SK-N-MC (cell line): ENCODE measurements around the gene DPYSL4.

Source experiments
- DNase-seq: peaks from one replicate; pipeline ENCODE4 v3.0.0-alpha.2; 2011; ENCODE audit warnings: low read depth, low spot score
- H3K27ac ChIP-seq: fragments of 200-600 bp; sonication (generic); 2 replicates; pipeline ENCODE4 v1.5.1; 2016; ENCODE audit warnings: mixed run types
- H3K36me3 ChIP-seq: fragments of 200-600 bp; sonication (generic); 2 replicates; pipeline ENCODE4 v1.6.1; 2017; ENCODE audit warnings: antibody characterized with exemption, low read length, mixed read lengths; ENCODE audit not compliant: insufficient read depth
- H3K4me3 ChIP-seq: fragments of 200-600 bp; sonication (generic); 2 replicates; pipeline ENCODE4 v1.5.1; 2016
- H3K9ac ChIP-seq: fragments of 200-600 bp; sonication (generic); 2 replicates; pipeline ENCODE4 v1.8.0; 2017; ENCODE audit warnings: mixed run types, mixed read lengths; ENCODE audit not compliant: insufficient read length
- H3K9me3 ChIP-seq: fragments of 200-600 bp; sonication (generic); 2 replicates; pipeline ENCODE4 v1.6.1; 2017; ENCODE audit warnings: low read depth, mild to moderate bottlenecking, antibody characterized with exemption, low read length, moderate library complexity, mixed read lengths
- EZH2 ChIP-seq: fragments of 200-600 bp; sonication (generic); IDR thresholded peaks from one replicate; pipeline ENCODE4 v1.6.1; 2017; ENCODE audit warnings: antibody characterized with exemption
- FOXP2 ChIP-seq: optimal IDR thresholded peaks from 2 replicates; pipeline ENCODE3; 2011; ENCODE audit warnings: mild to moderate bottlenecking, moderate library complexity; ENCODE audit not compliant: insufficient read depth; ENCODE audit errors: extremely low read length, control extremely low read depth
- POLR2AphosphoS5 ChIP-seq: IDR thresholded peaks from 2 replicates; pipeline ENCODE4 v1.6.1; 2012; ENCODE audit warnings: mild to moderate bottlenecking, low read depth, low read length, borderline replicate concordance

DPYSL4 gene

DNA sequence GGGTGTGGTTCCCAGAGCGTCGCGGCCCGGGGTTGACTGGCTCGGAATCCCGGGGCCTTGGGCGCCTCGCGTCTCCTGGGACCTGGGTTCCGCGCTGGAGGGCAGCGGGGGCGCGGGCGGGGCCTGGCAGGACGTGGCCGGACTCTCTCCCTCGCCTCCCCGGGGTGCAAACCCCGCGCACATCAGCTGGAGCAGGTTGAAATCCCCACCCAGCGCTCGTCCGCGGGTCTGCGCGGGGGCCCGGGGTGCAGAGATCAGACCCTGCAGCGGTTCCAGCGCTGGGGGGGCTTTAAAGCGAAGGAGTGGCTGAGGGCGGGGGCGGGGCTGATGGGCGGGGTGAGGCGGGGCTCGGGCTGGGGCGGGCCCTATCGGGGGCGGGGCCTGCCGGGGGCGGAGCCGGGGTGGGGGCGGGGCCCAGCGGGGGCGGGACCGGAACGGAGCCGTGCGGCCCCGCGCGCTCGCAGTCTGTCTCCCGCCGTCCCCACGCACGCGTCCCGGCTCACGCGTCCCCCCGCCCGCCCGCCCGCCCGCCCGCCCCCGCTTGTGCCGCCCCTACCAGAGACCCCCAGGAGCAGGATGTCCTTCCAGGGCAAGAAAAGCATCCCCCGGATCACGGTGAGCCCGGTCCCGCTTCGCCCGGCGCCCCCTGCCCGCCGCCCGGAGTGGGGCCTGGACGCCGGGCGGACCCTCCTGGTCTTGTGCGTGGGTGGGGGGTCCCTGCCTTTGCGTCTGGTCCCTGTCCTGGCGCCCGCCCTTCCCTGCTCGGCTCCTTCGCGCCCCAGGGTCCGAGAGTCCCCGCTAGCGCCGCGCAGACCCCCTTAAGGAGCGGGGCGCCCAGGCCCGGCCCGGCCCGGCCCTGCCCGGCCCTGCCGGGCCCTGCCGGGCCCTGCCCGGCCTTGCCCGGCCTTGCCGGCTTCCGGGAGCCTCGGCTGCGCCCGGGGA, at the start of gene DPYSL4:
Gene DPYSL4, plus strand, starts transcription at position 461 of the 942 bp plus-strand sequence. Its CDS starts 116 bp downstream, at position 577.
- no peaks in the 10 kb centered on the region for H3K9me3 ChIP-seq
- no peak for DNase-seq
- TF ChIP-seq EZH2 (no peak), FOXP2 (no peak), POLR2AphosphoS5 (no peak)
- peak within 1 kb of the TSS; percentile 54 for H3K4me3 ChIP-seq
- no peak within 1 kb of the TSS for H3K27ac ChIP-seq
- no peaks in the 10 kb centered on the region for H3K36me3 ChIP-seq
- no peak within 1 kb of the TSS for H3K9ac ChIP-seq

DNA sequence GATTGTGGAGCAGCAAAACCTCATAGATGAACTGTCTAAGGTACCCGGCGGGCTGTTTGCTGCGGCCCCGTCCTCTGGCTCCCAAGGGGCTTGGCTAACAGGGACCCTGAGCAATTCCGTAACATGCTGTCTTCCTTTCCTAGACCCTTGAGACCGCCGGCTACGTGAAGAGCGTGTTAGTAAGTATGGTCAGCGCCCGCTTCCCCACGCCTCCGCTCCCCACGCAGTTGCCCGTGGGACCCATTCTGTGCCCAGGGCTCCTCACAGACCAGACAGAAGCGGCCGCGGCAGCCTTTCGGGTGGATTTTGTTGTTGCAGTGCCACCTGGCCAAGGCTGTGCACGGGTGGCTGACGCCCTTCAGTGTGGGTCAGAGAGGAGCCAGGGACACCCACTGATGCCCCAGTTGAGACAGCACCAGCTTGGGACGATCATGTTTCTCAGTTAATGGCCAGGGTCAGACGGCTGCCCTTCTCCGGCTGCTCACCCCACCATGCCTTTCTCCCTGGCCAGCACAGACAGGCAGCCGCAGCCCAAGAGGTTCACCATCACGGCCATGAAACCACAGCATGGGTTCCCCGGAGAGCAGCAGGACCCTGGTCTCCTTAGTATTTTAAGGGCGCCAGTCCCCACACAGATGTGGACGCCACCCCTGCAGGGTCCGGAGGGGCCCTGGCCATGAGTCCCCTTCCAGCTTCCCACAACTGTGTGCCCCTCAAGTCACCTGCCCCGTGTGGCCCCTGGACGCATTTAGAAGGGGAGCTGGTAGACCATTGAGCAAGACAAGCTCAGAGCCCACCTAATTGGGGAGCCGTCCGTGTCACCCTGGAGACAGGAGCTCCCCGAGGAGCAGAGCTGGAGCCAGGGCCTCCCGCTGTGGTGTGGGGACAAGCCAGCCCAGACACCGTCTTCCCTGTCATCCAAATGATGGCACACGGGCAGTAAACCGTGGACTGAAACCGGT, 49.4 kb upstream of the DPYSL4 start:
- no peaks in the 10 kb centered on the region for H3K9me3 ChIP-seq
- DNase-seq, result no peak
- no peak overlapping the region for H3K4me3 ChIP-seq
- TF ChIP-seq FOXP2 (no peak), POLR2AphosphoS5 (no peak), EZH2 (no peak)
- H3K9ac ChIP-seq, result no peak overlapping the region
- H3K27ac ChIP-seq, result no peak overlapping the region
- no peaks in the 10 kb centered on the region for H3K36me3 ChIP-seq

DNA sequence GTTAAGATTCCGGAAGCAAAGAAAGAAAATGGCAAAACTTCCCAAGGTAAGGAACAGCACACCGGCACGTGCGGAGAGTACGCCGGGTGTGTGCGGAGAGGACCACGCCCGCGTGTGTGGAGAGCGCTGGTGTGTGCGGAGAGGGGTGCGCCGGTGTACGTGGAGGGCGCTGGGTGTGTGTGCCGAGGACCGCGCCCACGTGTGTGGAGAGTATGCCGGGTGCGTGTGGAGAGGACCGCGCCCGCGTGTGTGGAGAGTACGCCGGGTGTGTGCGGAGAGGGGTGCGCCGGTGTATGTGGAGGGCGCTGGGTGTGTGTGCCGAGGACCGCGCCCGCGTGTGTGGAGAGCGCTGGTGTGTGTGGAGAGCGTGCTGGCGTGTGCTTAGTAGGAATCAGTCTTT, 48.6 kb upstream of the DPYSL4 start:
- no peak for DNase-seq
- Histone ChIP-seq H3K27ac (no peak overlapping the region), H3K9me3 (no peaks in the 10 kb centered on the region), H3K4me3 (no peak overlapping the region), H3K9ac (no peak overlapping the region), H3K36me3 (no peaks in the 10 kb centered on the region)
- no peak for TF ChIP-seq POLR2AphosphoS5
- no peak for TF ChIP-seq FOXP2
- no peak for TF ChIP-seq EZH2

DNA sequence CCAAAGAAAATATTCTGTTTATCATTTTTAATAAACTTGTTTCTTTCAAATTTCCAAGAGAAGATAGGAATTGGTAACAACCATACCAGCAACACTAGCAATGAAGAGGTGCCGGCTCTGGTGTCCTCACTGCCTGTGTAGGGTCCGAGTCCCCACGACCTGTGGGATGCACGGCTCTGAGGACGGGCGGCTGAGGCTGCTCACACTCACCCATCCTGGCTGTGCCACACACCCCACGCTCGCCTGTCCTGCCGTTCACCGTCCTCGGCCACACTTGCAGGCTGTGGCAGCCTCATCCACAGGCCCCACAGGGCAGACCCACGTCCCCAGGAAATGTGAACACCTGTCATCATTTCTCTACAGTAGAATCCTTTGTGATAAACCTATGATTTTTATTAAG, 48.2 kb upstream of the DPYSL4 start:
- H3K27ac ChIP-seq, result no peak overlapping the region
- H3K4me3 ChIP-seq, result no peak overlapping the region
- DNase-seq, result no peak
- no peaks in the 10 kb centered on the region for H3K36me3 ChIP-seq
- no peak overlapping the region for H3K9ac ChIP-seq
- TF ChIP-seq POLR2AphosphoS5, result no peak
- H3K9me3 ChIP-seq, result no peaks in the 10 kb centered on the region

DNA sequence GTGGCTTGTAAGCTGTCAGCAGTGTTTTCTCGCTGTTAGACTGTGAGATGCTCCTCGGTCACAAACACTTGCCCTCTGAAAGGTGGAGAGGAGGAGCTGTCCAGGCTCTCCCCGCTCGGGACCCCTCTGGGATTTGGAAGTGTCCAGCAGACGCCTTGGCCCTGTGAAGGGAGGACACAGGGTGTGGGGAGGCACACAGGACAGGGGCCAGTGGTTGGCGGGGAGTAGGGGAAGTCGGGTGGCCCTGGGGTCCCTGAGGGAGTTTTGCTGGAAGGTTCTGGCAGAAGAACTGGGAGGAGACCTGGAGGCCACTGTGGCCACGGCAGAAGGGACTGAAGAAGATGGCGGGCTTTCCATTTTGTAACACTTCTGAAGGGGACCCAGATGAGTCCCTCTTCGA, 47.2 kb upstream of the DPYSL4 start:
- no peak for TF ChIP-seq FOXP2
- TF ChIP-seq POLR2AphosphoS5, result no peak
- TF ChIP-seq EZH2, result no peak
- no peak overlapping the region for H3K4me3 ChIP-seq
- no peak overlapping the region for H3K9ac ChIP-seq
- H3K27ac ChIP-seq, result no peak overlapping the region
- H3K36me3 ChIP-seq, result no peaks in the 10 kb centered on the region
- no peaks in the 10 kb centered on the region for H3K9me3 ChIP-seq
- DNase-seq, result no peak

DNA sequence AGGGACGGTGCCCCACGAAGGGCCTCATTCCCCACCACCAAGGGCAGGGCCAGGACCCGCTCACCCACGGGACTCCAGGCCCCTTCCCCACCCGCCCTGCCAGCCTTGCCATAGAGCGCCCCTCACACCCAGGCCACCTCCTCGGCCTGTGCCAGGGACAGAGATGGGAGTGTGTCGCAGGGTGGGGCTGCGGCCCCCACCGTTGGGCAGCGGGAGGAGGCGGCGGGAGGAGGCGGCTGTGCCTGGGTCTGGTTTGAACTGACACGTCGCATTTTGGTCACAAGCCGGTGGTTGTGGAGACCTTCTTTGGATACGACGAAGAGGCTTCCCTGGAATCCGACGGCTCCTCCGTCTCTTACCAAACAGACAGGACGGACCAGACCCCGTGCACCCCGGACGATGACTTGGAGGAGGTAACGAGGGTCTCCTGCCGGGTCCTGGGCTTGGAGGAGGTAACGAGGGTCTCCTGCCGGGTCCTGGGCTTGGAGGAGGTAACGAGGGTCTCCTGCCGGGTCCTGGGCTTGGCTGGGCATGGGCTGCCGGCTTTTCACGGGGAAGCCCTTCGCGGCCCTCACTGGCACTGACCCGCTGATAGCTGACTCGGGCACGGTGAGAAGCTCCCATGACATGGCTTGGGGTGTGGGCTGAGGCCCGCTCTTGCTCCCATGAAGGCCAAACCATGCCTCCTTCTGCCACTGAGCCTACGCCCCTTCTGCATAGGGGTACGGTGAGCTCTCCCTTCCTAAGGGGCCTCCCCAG, 46.4 kb upstream of the DPYSL4 start:
- Histone ChIP-seq H3K4me3 (no peak overlapping the region), H3K9me3 (no peaks in the 10 kb centered on the region), H3K36me3 (no peaks in the 10 kb centered on the region), H3K27ac (no peak overlapping the region), H3K9ac (no peak overlapping the region)
- no peak for DNase-seq
- no peak for TF ChIP-seq POLR2AphosphoS5
- no peak for TF ChIP-seq FOXP2
- no peak for TF ChIP-seq EZH2

DNA sequence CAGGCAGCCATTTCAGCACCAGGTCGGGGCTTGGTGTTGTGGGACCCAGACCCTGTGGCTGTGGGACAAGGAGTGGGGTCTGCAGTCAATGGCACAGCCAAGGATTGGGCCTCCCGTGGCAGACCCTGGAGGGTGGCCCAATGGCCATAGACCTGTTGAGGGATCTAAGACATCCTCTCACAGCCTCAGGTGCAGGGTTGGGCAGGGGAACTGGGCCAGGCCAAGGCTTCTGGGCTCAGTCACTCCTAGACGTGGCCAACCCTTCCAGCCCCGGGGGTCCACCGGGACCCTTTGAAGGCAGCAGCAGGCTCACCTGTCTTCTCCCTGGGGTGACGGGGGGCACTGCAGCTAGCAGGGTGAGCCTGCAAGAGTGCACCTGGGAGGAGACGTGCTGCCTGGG, 45.7 kb upstream of the DPYSL4 start:
- Histone ChIP-seq H3K9me3 (no peaks in the 10 kb centered on the region), H3K9ac (no peak overlapping the region), H3K4me3 (no peak overlapping the region), H3K36me3 (no peaks in the 10 kb centered on the region), H3K27ac (no peak overlapping the region)
- no peak for DNase-seq
- TF ChIP-seq FOXP2 (no peak), EZH2 (no peak), POLR2AphosphoS5 (no peak)
